HepG2 (cell line): Measurements from ENCODE around the gene NKPD1. TPM values are rescaled to one million over a fixed set of nuclear protein-coding genes. Genes with fewer than 3 reads are reported as not detected.

Source experiments
- ATAC-seq: fragments of 200-7000 bp; cut with Tn5 transposase; 3 replicates; pipeline ENCODE4 v1.9.1; 2020; ENCODE audit warnings: mild to moderate bottlenecking, moderate library complexity
- BruUV-seq: library from RNA; stranded (reverse); fragments of 400-500 nt; replicated peaks from 2 replicates; lab custom pipeline; 2021; lab: Mats Ljungman, UMichigan
- CTCF ChIA-PET: fragments of 300-600 bp; formaldehyde crosslinking; extraction: SDS; loops from one replicate; lab custom pipeline; 2021; ENCODE audit warnings: low total read pairs, inconsistent platforms, low intra/inter-chr PET ratio; lab: Yijun Ruan, JAX
- POLR2A ChIA-PET: fragments of 350-600 bp; sonication (Branson Sonifier 250); formaldehyde crosslinking; loops from one replicate; lab custom pipeline; 2020; ENCODE audit warnings: antibody characterized with exemption, inconsistent platforms; lab: Yijun Ruan, JAX
- DNase-seq: peaks from one replicate; pipeline ENCODE4 v3.0.0-alpha.2; 2015; ENCODE audit warnings: low spot score
- FAIRE-seq: peaks from 3 replicates; lab custom pipeline; 2011; peaks lifted over from hg19 to GRCh38; lab: Jason Lieb, UNC
- H2AFZ ChIP-seq: one replicate; pipeline ENCODE4 v1.6.1; 2011; ENCODE audit warnings: low read length, inconsistent platforms
- H3K27ac ChIP-seq: fragments of 300-600 bp; 3 replicates; pipeline ENCODE4 v1.8.0; 2011; ENCODE audit warnings: mixed run types, mild to moderate bottlenecking, mixed read lengths, low read length, inconsistent platforms; ENCODE audit not compliant: insufficient read depth; ENCODE audit errors: extremely low read length
- H3K27me3 ChIP-seq, 2 experiments: fragments of 200-600 bp in 1 of 2; 2 replicates in 1 of 2; 3 replicates in 1 of 2; pipeline versions ENCODE4 v1.6.0 to v1.8.0; 2011; ENCODE audit warnings: low read length in 2 of 2, mild to moderate bottlenecking in 2 of 2, moderate library complexity in 2 of 2, inconsistent platforms in 1 of 2; ENCODE audit not compliant: insufficient read depth in 2 of 2, control insufficient read depth in 1 of 2
- H3K36me3 ChIP-seq, 2 experiments: fragments of 200-600 bp in 1 of 2; replicated peaks in 1 of 2; 2 replicates in 1 of 2; 3 replicates in 1 of 2; pipeline versions ENCODE4 v1.5.1 to v1.8.0; 2011; ENCODE audit warnings: low read length in 2 of 2, inconsistent platforms in 1 of 2; ENCODE audit not compliant: insufficient read depth in 2 of 2, control insufficient read depth in 1 of 2
- H3K4me1 ChIP-seq: 2 replicates; pipeline ENCODE4 v1.5.1; 2012; ENCODE audit warnings: low read length, inconsistent platforms; ENCODE audit not compliant: insufficient read depth
- H3K4me2 ChIP-seq: 2 replicates; pipeline ENCODE4 v1.6.0; 2011; ENCODE audit warnings: low read depth, low read length, inconsistent platforms
- H3K4me3 ChIP-seq, 3 experiments: fragments of 200-600 bp in 1 of 3; sonication (generic), shearing (Covaris generic) in 1 of 3; replicated peaks in 1 of 3; 2 replicates each; pipeline ENCODE4 v1.5.1; 2011 to 2016; ENCODE audit warnings: low read length in 3 of 3, inconsistent platforms in 2 of 3, low read depth in 2 of 3, mild to moderate bottlenecking in 2 of 3, control low read depth in 1 of 3, mixed read lengths in 1 of 3; ENCODE audit not compliant: insufficient read depth in 1 of 3
- H3K79me2 ChIP-seq: one replicate; pipeline ENCODE4 v1.6.1; 2011; ENCODE audit warnings: low read length, inconsistent platforms; ENCODE audit not compliant: insufficient read depth
- H3K9ac ChIP-seq: 2 replicates; pipeline ENCODE4 v1.6.0; 2011; ENCODE audit warnings: mild to moderate bottlenecking, low read depth, low read length, inconsistent platforms; ENCODE audit not compliant: insufficient read depth
- H3K9me3 ChIP-seq: 2 replicates; pipeline ENCODE4 v1.5.1; 2012; ENCODE audit warnings: mild to moderate bottlenecking, low read length
- H4K20me1 ChIP-seq: 2 replicates; pipeline ENCODE4 v1.6.0; 2011; ENCODE audit warnings: inconsistent platforms, mild to moderate bottlenecking, low read length, moderate library complexity; ENCODE audit not compliant: insufficient read depth
- AGO1 ChIP-seq: fragments of 200-400 bp; formaldehyde crosslinking; IDR thresholded peaks from 2 replicates; pipeline ENCODE4 v1.6.1; 2017; ENCODE audit warnings: mild to moderate bottlenecking, low read depth, low read length, moderate library complexity; ENCODE audit not compliant: poor library complexity, severe bottlenecking
- CENPX ChIP-seq: sonication (generic); formaldehyde crosslinking; IDR thresholded peaks from 2 replicates; pipeline ENCODE4 v1.9.0; 2021; ENCODE audit warnings: mild to moderate bottlenecking, missing genetic modification reagents, moderate library complexity
- FOXC1 ChIP-seq: sonication (generic); formaldehyde crosslinking; IDR thresholded peaks from 2 replicates; pipeline ENCODE4 v1.8.0; 2022; ENCODE audit warnings: mild to moderate bottlenecking, missing genetic modification reagents, borderline replicate concordance
- IRF2 ChIP-seq: IDR thresholded peaks from 2 replicates; pipeline ENCODE4 v1.6.1; 2018; ENCODE audit warnings: missing genetic modification reagents, missing compliant biosample characterization
- MAF1 ChIP-seq: sonication (generic); formaldehyde crosslinking; IDR thresholded peaks from 2 replicates; pipeline ENCODE4 v1.5.0; 2020; ENCODE audit warnings: missing genetic modification reagents, borderline replicate concordance
- MBNL3 ChIP-seq: fragments of 250-450 bp; sonication (Bioruptor Pico); conservative IDR thresholded peaks from 2 replicates; pipeline ENCODE4 v1.8.0; 2022; ENCODE audit warnings: mild to moderate bottlenecking, inconsistent platforms
- MXD4 ChIP-seq: IDR thresholded peaks from 2 replicates; pipeline ENCODE4 v1.6.1; 2016; ENCODE audit warnings: mild to moderate bottlenecking, missing biosample characterization, missing genetic modification reagents
- SSRP1 ChIP-seq: IDR thresholded peaks from 2 replicates; pipeline ENCODE4 v1.6.1; 2016; ENCODE audit warnings: control low read depth
- STAG1 ChIP-seq: sonication (generic); formaldehyde crosslinking; IDR thresholded peaks from 2 replicates; pipeline ENCODE4 v1.4.0; 2020; ENCODE audit warnings: missing genetic modification reagents
- ZC3H4 ChIP-seq: sonication (generic); formaldehyde crosslinking; IDR thresholded peaks from 2 replicates; pipeline ENCODE4 v1.4.0; 2020; ENCODE audit warnings: missing genetic modification reagents, borderline replicate concordance
- ZMYM2 ChIP-seq: sonication (generic); formaldehyde crosslinking; IDR thresholded peaks from 2 replicates; pipeline ENCODE4 v1.8.0; 2022; ENCODE audit warnings: mild to moderate bottlenecking, missing genetic modification reagents
- ZNF230 ChIP-seq: sonication (generic); formaldehyde crosslinking; IDR thresholded peaks from 2 replicates; pipeline ENCODE4 v1.4.0; 2020; ENCODE audit warnings: mild to moderate bottlenecking, missing genetic modification reagents
- ZNF430 ChIP-seq: sonication (generic); formaldehyde crosslinking; IDR thresholded peaks from 2 replicates; pipeline ENCODE4 v1.9.0; 2021; ENCODE audit warnings: mild to moderate bottlenecking, missing genetic modification reagents
- ZNF510 ChIP-seq: sonication (generic); formaldehyde crosslinking; IDR thresholded peaks from 2 replicates; pipeline ENCODE4 v1.4.0; 2020; ENCODE audit warnings: low read depth, mild to moderate bottlenecking, missing genetic modification reagents
- ZNF703 ChIP-seq: sonication (generic); formaldehyde crosslinking; IDR thresholded peaks from 2 replicates; pipeline ENCODE4 v1.5.1; 2020; ENCODE audit warnings: missing genetic modification reagents, mild to moderate bottlenecking, moderate library complexity, borderline replicate concordance
- WGBS: methylation state at CpG from one replicate; pipeline ENCODE4 v1.1.6; 2017; ENCODE audit warnings: low lambda C conversion rate; 5-methylcytosine and 5-hydroxymethylcytosine counted together
- in situ Hi-C: cut with HindIII; loops from 2 replicates; pipeline ENCODE4 v1.10.0; 2017; ENCODE audit warnings: low pct_unique_long_range_greater_than_20kb; ENCODE audit not compliant: extremely low pct_ligation_motif_present
- intact Hi-C: fragments of 100-400 bp; cut with micrococcal nuclease; formaldehyde crosslinking; loops from one replicate; pipeline ENCODE4 v1.10.0; 2022; ENCODE audit not compliant: unreplicated experiment
- polyA plus RNA-seq, 8 experiments: library from polyadenylated mRNA; depleted of rRNA in 3 of 8; stranded (reverse) in 7 of 8; unstranded in 1 of 8; fragments of >200 nt; fragmentation: Illumina TruSeq in 4 of 8; extraction: Trizol in 4 of 8; gene quantifications; 2 replicates each; pipeline versions ENCODE4 v1.2.1 to v1.2.3, GENCODE V29; 2011 to 2016; ENCODE audit warnings: low read depth in 4 of 8, missing spikeins in 1 of 8, mixed read lengths in 1 of 8; ENCODE audit not compliant: insufficient read depth in 1 of 8
- total RNA-seq, 5 experiments: library from RNA; depleted of rRNA; stranded (reverse); fragments of >200 nt; fragmentation: Illumina TruSeq; extraction: Trizol; gene quantifications; 2 replicates each; pipeline ENCODE4 v1.2.3, GENCODE V29; 2016; ENCODE audit warnings: low read depth in 1 of 5
- TF ChIP-seq, protein P1 (sequence below): sonication (generic); formaldehyde crosslinking; IDR thresholded peaks from 2 replicates; pipeline ENCODE4 v1.5.1; 2020; ENCODE audit warnings: missing genetic modification reagents, mild to moderate bottlenecking, borderline replicate concordance
- TF ChIP-seq, protein P2 (sequence below): sonication (generic); formaldehyde crosslinking; conservative IDR thresholded peaks from 2 replicates; pipeline ENCODE4 v1.8.0; 2022; ENCODE audit warnings: mild to moderate bottlenecking, moderate library complexity, missing genetic modification reagents
- TF ChIP-seq, protein P3 (sequence below): sonication (generic); formaldehyde crosslinking; IDR thresholded peaks from 2 replicates; pipeline ENCODE4 v1.5.1; 2020; ENCODE audit warnings: mild to moderate bottlenecking, missing genetic modification reagents, moderate library complexity
- TF ChIP-seq, protein P4 (sequence below): sonication (generic); formaldehyde crosslinking; IDR thresholded peaks from 2 replicates; pipeline ENCODE4 v1.4.0; 2020; ENCODE audit warnings: missing genetic modification reagents; ENCODE audit errors: not compliant biosample characterization

NKPD1 gene
- total and polyA plus RNA-seq, 2 of the 13 experiments (the other 11 are each of a cell fraction or from before 2014, with no cell fraction given), result 0.03 TPM; not detected in 1

DNA sequence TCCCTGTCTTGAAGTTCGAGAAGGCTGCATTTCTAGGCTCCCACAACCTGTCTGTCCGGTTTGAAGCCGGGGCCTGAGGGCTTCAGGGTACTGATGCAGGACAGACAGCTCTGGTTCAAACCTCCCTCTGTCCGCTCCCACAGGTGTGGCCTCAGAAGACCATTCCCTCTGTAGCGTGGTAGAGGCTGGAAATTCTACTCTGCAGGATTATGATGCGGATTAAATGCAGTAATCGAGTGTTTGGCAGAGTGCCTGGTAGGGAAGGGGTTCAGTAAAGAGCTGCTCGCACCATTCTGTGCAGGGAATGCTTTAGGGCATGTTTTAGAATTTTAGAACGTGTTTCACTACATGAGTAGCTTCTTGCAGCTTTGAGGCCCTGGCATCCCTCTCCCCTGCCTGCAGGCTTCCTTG, 37.3 kb downstream of the NKPD1 start (continued):
- TF ChIP-seq FOXC1, result no peak

DNA sequence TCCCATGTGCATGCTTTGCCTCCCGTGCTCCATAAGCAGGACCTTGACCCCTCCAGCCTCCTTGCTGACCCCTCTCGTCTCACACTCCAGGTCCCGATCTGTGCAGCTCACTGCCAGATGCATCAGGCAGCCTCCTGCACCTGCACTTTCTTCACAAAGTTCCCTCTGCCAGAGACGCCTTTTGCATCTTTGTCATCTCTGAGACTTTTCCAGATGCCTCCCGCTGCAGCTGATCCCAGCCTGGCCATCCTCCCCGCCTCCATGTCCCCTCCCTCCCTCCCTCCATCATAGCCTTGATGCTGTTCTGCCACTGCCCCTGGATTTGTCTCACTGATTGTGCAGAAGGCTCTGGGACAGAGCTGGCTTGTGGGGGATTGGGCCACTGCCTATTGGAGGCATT, 38.0 kb downstream of the NKPD1 start:
- POLR2A ChIA-PET, result no interaction called here
- H3K4me1 ChIP-seq, result peaks cover under 1% of the 10 kb centered on the region; the same call in 1 of the 2 replicates
- in situ Hi-C loops (loop anchor here (10.0 kb wide), 1 partner anchor 108 kb away; no protein-coding TSS in a partner anchor), intact Hi-C loops (no loop called here)
- H4K20me1 ChIP-seq, result peaks cover 11% of the 10 kb centered on the region; the same call in 1 of the 2 replicates
- no peak overlapping the region for H3K4me2 ChIP-seq
- 93% methylated on average over 6 of the region's 6 CpGs for WGBS
- no peak overlapping the region for H3K4me3 ChIP-seq
- H3K27ac ChIP-seq, result no peak overlapping the region
- H2AFZ ChIP-seq, result no peak overlapping the region
- no peaks in the 10 kb centered on the region for H3K9me3 ChIP-seq
- BruUV-seq, result no TSS peak
- peaks cover 55% of the 10 kb centered on the region for H3K79me2 ChIP-seq
- no peak for ATAC-seq
- no peak for DNase-seq
- H3K36me3 ChIP-seq, result peaks cover 4 to 8% of the 10 kb centered on the region in 2 experiments; a peak in 3 of 5 replicates
- no peak overlapping the region for H3K9ac ChIP-seq
- no peak for FAIRE-seq
- H3K27me3 ChIP-seq, result no peaks in the 10 kb centered on the region
- CTCF ChIA-PET, result no interaction called here
- TF ChIP-seq, protein P1, sequence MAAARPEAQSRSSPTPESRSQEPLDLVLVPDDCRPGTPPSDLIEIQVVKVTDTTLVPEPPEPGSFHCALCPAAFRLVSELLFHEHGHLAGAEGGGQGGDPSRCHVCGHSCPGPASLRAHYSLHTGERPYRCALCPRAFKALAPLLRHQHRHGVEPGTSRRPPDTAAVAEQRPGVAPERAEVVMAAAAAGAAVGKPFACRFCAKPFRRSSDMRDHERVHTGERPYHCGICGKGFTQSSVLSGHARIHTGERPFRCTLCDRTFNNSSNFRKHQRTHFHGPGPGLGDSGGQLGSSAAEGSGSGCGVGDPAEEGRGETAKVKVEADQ (CRISPR knock-in tag), result no peak
- TF ChIP-seq ZNF510 (CRISPR knock-in tag) (no peak), ZC3H4 (CRISPR knock-in tag) (no peak), SSRP1 (CRISPR knock-in tag) (no peak), ZMYM2 (CRISPR knock-in tag) (no peak), ZNF230 (no peak), MXD4 (CRISPR knock-in tag) (no peak), ZNF430 (CRISPR knock-in tag) (no peak), IRF2 (CRISPR knock-in tag) (no peak), CENPX (CRISPR knock-in tag) (no peak), MAF1 (no peak), MBNL3 (CRISPR knock-in tag) (no peak), ZNF703 (no peak), STAG1 (CRISPR knock-in tag) (no peak), AGO1 (no peak)
- TF ChIP-seq, protein P2, sequence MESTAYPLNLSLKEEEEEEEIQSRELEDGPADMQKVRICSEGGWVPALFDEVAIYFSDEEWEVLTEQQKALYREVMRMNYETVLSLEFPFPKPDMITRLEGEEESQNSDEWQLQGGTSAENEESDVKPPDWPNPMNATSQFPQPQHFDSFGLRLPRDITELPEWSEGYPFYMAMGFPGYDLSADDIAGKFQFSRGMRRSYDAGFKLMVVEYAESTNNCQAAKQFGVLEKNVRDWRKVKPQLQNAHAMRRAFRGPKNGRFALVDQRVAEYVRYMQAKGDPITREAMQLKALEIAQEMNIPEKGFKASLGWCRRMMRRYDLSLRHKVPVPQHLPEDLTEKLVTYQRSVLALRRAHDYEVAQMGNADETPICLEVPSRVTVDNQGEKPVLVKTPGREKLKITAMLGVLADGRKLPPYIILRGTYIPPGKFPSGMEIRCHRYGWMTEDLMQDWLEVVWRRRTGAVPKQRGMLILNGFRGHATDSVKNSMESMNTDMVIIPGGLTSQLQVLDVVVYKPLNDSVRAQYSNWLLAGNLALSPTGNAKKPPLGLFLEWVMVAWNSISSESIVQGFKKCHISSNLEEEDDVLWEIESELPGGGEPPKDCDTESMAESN, result no peak
- TF ChIP-seq, protein P3, sequence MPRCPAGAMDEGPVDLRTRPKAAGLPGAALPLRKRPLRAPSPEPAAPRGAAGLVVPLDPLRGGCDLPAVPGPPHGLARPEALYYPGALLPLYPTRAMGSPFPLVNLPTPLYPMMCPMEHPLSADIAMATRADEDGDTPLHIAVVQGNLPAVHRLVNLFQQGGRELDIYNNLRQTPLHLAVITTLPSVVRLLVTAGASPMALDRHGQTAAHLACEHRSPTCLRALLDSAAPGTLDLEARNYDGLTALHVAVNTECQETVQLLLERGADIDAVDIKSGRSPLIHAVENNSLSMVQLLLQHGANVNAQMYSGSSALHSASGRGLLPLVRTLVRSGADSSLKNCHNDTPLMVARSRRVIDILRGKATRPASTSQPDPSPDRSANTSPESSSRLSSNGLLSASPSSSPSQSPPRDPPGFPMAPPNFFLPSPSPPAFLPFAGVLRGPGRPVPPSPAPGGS (CRISPR knock-in tag), result no peak
- TF ChIP-seq, protein P4, sequence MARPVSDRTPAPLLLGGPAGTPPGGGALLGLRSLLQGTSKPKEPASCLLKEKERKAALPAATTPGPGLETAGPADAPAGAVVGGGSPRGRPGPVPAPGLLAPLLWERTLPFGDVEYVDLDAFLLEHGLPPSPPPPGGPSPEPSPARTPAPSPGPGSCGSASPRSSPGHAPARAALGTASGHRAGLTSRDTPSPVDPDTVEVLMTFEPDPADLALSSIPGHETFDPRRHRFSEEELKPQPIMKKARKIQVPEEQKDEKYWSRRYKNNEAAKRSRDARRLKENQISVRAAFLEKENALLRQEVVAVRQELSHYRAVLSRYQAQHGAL (CRISPR knock-in tag), result no peak
- TF ChIP-seq, all 625 proteins: peak for 0
